ENCODE results near the gene KSR1. TPM values are rescaled to one million over a fixed set of nuclear protein-coding genes. Genes with fewer than 3 reads are reported as not detected.

Gene KSR1
- total RNA-seq, 2 donors from 2014 or later, result 33.7 to 46.3 TPM

GRCh38 chr17:27612160-27612770 is 156.0 kb downstream of the KSR1 start:
- H3K36me3 Mint-ChIP-seq (ENCODE audit: low read depth), result peaks cover 61% of the 10 kb centered on the region
- Histone ChIP-seq H3K4me3 (ENCODE audit: low read length) (no peak overlapping the region), H3K9ac (ENCODE audit: extremely low read depth, low read length, poor library complexity, severe bottlenecking) (no peak overlapping the region), H3K9me3 (ENCODE audit: control insufficient read depth, low read length) (no peaks in the 10 kb centered on the region), H3K36me3 (ENCODE audit: control insufficient read depth, insufficient read depth, low read length) (peaks cover 31% of the 10 kb centered on the region), H3K4me1 (ENCODE audit: control insufficient read depth, insufficient read depth, low read length) (no peaks in the 10 kb centered on the region), H3K27ac (ENCODE audit: low read depth, low read length) (no peak overlapping the region), H3K27me3 (ENCODE audit: control insufficient read depth, insufficient read depth, low read length, poor library complexity, severe bottlenecking) (no peaks in the 10 kb centered on the region)
- WGBS, 2 experiments (ENCODE audit: insufficient coverage in 1 of 2, insufficient read length in 1 of 2), result 84% methylated on average over 3 of the region's 3 CpGs; no CpG with 5 or more reads in 1 of the 2 experiments
- no peak overlapping the region for H3K4me3 Mint-ChIP-seq
- no peaks in the 10 kb centered on the region for H3K4me1 Mint-ChIP-seq
- H3K27me3 Mint-ChIP-seq (ENCODE audit: insufficient read depth), result no peaks in the 10 kb centered on the region
- no peak for DNase-seq
- no peaks in the 10 kb centered on the region for H3K9me3 Mint-ChIP-seq
- no peak for TF ChIP-seq CTCF (conservative IDR thresholded peaks at IDR 0.05)
- no peak overlapping the region for H3K27ac Mint-ChIP-seq

- Mint-ChIP-seq H3K9me3 (no peaks in the 10 kb centered on the region), H3K4me1 (no peaks in the 10 kb centered on the region), H3K36me3 (ENCODE audit: low read depth) (peaks cover 60% of the 10 kb centered on the region), H3K4me3 (no peak overlapping the region), H3K27me3 (ENCODE audit: insufficient read depth) (no peaks in the 10 kb centered on the region), H3K27ac (no peak overlapping the region)
- H3K27me3 ChIP-seq (ENCODE audit: control insufficient read depth, insufficient read depth, low read length, poor library complexity, severe bottlenecking), result no peaks in the 10 kb centered on the region
- no peak overlapping the region for H3K4me3 ChIP-seq (ENCODE audit: low read length)
- H3K36me3 ChIP-seq (ENCODE audit: control insufficient read depth, insufficient read depth, low read length), result peaks cover 31% of the 10 kb centered on the region
- no peaks in the 10 kb centered on the region for H3K9me3 ChIP-seq (ENCODE audit: control insufficient read depth, low read length)
- no peak overlapping the region for H3K9ac ChIP-seq (ENCODE audit: extremely low read depth, low read length, poor library complexity, severe bottlenecking)
- H3K27ac ChIP-seq (ENCODE audit: low read depth, low read length), result no peak overlapping the region
- WGBS, 2 experiments (ENCODE audit: insufficient coverage in 1 of 2, insufficient read length in 1 of 2), result 78 to 100% methylated on average over 1 to 3 of the region's 3 CpGs
- no peaks in the 10 kb centered on the region for H3K4me1 ChIP-seq (ENCODE audit: control insufficient read depth, insufficient read depth, low read length)
- no peak for DNase-seq
- TF ChIP-seq CTCF (conservative IDR thresholded peaks at IDR 0.05), result no peak
Measured at GRCh38 chr17:27613433-27613832, 157.2 kb downstream of the KSR1 start.

- no peak for TF ChIP-seq CTCF (conservative IDR thresholded peaks at IDR 0.05)
- H3K27me3 Mint-ChIP-seq (ENCODE audit: insufficient read depth), result no peaks in the 10 kb centered on the region
- peaks cover 30% of the 10 kb centered on the region for H3K36me3 ChIP-seq (ENCODE audit: control insufficient read depth, insufficient read depth, low read length)
- H3K4me1 ChIP-seq (ENCODE audit: control insufficient read depth, insufficient read depth, low read length), result no peaks in the 10 kb centered on the region
- no peak overlapping the region for H3K4me3 ChIP-seq (ENCODE audit: low read length)
- H3K9me3 ChIP-seq (ENCODE audit: control insufficient read depth, low read length), result no peaks in the 10 kb centered on the region
- no peak overlapping the region for H3K9ac ChIP-seq (ENCODE audit: extremely low read depth, low read length, poor library complexity, severe bottlenecking)
- no peaks in the 10 kb centered on the region for H3K9me3 Mint-ChIP-seq
- no peak overlapping the region for H3K4me3 Mint-ChIP-seq
- H3K27me3 ChIP-seq (ENCODE audit: control insufficient read depth, insufficient read depth, low read length, poor library complexity, severe bottlenecking), result no peaks in the 10 kb centered on the region
- WGBS, 2 experiments (ENCODE audit: insufficient coverage in 1 of 2, insufficient read length in 1 of 2), result 100% methylated on average over 1 of the region's 1 CpG; no CpG with 5 or more reads in 1 of the 2 experiments
- no peak overlapping the region for H3K27ac Mint-ChIP-seq
- H3K27ac ChIP-seq (ENCODE audit: low read depth, low read length), result no peak overlapping the region
- DNase-seq, result no peak
- H3K4me1 Mint-ChIP-seq, result no peaks in the 10 kb centered on the region
- H3K36me3 Mint-ChIP-seq (ENCODE audit: low read depth), result peaks cover 55% of the 10 kb centered on the region
Measured at GRCh38 chr17:27615121-27615520, 158.9 kb downstream of the KSR1 start.
